Panc1 (cell line): ENCODE data around the gene GAMT. TPM values are rescaled to one million over a fixed set of nuclear protein-coding genes. Genes with fewer than 3 reads are reported as not detected.

Source experiments
- ATAC-seq: fragments of 200-7000 bp; cut with Tn5 transposase; 2 replicates; pipeline ENCODE4 v1.9.1; 2020; ENCODE audit warnings: mild to moderate bottlenecking, moderate library complexity
- Bru-seq: library from RNA; stranded (reverse); fragments of 400-500 nt; gene quantifications from one replicate; lab custom pipeline; 2021; lab: Mats Ljungman, UMichigan
- BruChase-seq, 2 experiments: library from RNA; stranded (reverse); fragments of 400-500 nt; gene quantifications; one replicate each; lab custom pipeline; 2021; lab: Mats Ljungman, UMichigan
- BruUV-seq: library from RNA; stranded (reverse); fragments of 400-500 nt; replicated peaks from 2 replicates; lab custom pipeline; 2021; lab: Mats Ljungman, UMichigan
- CTCF ChIA-PET: fragments of 300-600 bp; sonication (Branson Sonifier 250); formaldehyde crosslinking; loops from one replicate; lab custom pipeline; 2022; ENCODE audit warnings: antibody characterized with exemption; lab: Charles Lee
- POLR2A ChIA-PET: fragments of 300-600 bp; sonication (Branson Sonifier 250); formaldehyde crosslinking; loops from one replicate; lab custom pipeline; 2022; ENCODE audit warnings: antibody characterized with exemption; lab: Charles Lee
- DNase-seq: peaks from one replicate; pipeline ENCODE4 v3.0.0-alpha.2; 2010; ENCODE audit warnings: low read depth, low spot score
- H3K27ac ChIP-seq: 2 replicates; pipeline ENCODE4 v1.5.1; 2011; ENCODE audit warnings: mild to moderate bottlenecking, low read length, inconsistent platforms
- H3K27me3 ChIP-seq: fragments of 200-500 bp; sonication (Bioruptor generic); 2 replicates; pipeline ENCODE4 v1.6.0; 2014; ENCODE audit warnings: low read length, inconsistent platforms; ENCODE audit not compliant: control insufficient read depth, insufficient read depth
- H3K36me3 ChIP-seq: fragments of 200-500 bp; sonication (Bioruptor generic); 2 replicates; pipeline ENCODE4 v1.5.1; 2014; ENCODE audit warnings: inconsistent platforms, mild to moderate bottlenecking, low read length, moderate library complexity; ENCODE audit not compliant: control insufficient read depth, insufficient read depth
- H3K4me1 ChIP-seq: 2 replicates; pipeline ENCODE4 v1.5.1; 2011; ENCODE audit warnings: inconsistent platforms, mild to moderate bottlenecking, low read length, moderate library complexity; ENCODE audit not compliant: control insufficient read depth, insufficient read depth
- H3K4me3 ChIP-seq, 2 experiments: 2 replicates each; pipeline ENCODE4 v1.5.1; 2011 to 2012; ENCODE audit warnings: low read depth in 2 of 2, low read length in 2 of 2, mild to moderate bottlenecking in 2 of 2, inconsistent platforms in 1 of 2, moderate library complexity in 1 of 2
- H3K9me3 ChIP-seq: fragments of 200-500 bp; sonication (Bioruptor generic); 2 replicates; pipeline ENCODE4 v1.5.1; 2014; ENCODE audit warnings: low read depth, mild to moderate bottlenecking, inconsistent platforms, low read length, moderate library complexity; ENCODE audit not compliant: control insufficient read depth, insufficient read depth
- POLR2AphosphoS5 ChIP-seq: IDR thresholded peaks from 2 replicates; pipeline ENCODE4 v1.6.1; 2012; ENCODE audit warnings: mild to moderate bottlenecking, low read depth, low read length, moderate library complexity
- REST ChIP-seq, 2 experiments: IDR thresholded peaks; 2 replicates each; pipeline ENCODE4 v1.6.1; 2011 to 2012; ENCODE audit warnings: low read depth in 2 of 2, control low read depth in 1 of 2, low read length in 1 of 2, mild to moderate bottlenecking in 1 of 2, moderate library complexity in 1 of 2; ENCODE audit not compliant: insufficient read depth in 1 of 2
- SIN3A ChIP-seq: IDR thresholded peaks from 2 replicates; pipeline ENCODE4 v1.6.1; 2012; ENCODE audit warnings: low read depth, mild to moderate bottlenecking, low read length, moderate library complexity, borderline replicate concordance; ENCODE audit not compliant: insufficient read depth
- TCF7L2 ChIP-seq: IDR thresholded peaks from 2 replicates; pipeline ENCODE4 v1.6.1; 2011; ENCODE audit warnings: mild to moderate bottlenecking, low read depth, low read length, inconsistent platforms
- in situ Hi-C: cut with HindIII; loops from 2 replicates; pipeline ENCODE4 v1.10.0; 2016; ENCODE audit warnings: low sequenced_read_pairs, low pct_unique_long_range_greater_than_20kb
- intact Hi-C: fragments of 100-400 bp; cut with micrococcal nuclease; formaldehyde crosslinking; loops from one replicate; pipeline ENCODE4 v1.10.0; 2022; ENCODE audit not compliant: unreplicated experiment
- long read RNA-seq: library from polyadenylated mRNA; unstranded; transcript quantifications from one replicate; pipeline ENCODE4 v2.0.0, GENCODE V29; 2021; ENCODE audit not compliant: unreplicated experiment
- polyA plus RNA-seq: library from polyadenylated mRNA; unstranded; fragments of >200 nt; gene quantifications from one replicate; pipeline ENCODE4 v1.2.1, GENCODE V29; 2012; ENCODE audit warnings: missing spikeins; ENCODE audit not compliant: insufficient read length
- total RNA-seq: library from RNA; stranded (reverse); gene quantifications from one replicate; pipeline ENCODE4 v1.2.1, GENCODE V29; 2021; ENCODE audit not compliant: unreplicated experiment
- TF ChIP-seq, protein P1 (sequence below): fragments of 450-650 bp; IDR thresholded peaks from 2 replicates; pipeline ENCODE4 v1.5.1; 2017; ENCODE audit warnings: mild to moderate bottlenecking

GAMT gene
- total RNA-seq (21.2 TPM), Bru-seq, nascent RNA (percentile 37 among the genes with signal in this experiment), BruChase-seq, experiment 1, labeled RNA remaining after a 2-hour chase (percentile 37 among the genes with signal in this experiment), BruChase-seq, experiment 2, labeled RNA remaining after a 6-hour chase (percentile 43 among the genes with signal in this experiment)
- 52.6 TPM for polyA plus RNA-seq
- long read RNA-seq, transcript GAMT-201 (6 exons, 1,121 nt), result major isoform, 25 of 38 reads
- long read RNA-seq, partial matches to known transcripts, result 8 of 38 reads
- long read RNA-seq, other reads (novel, unspliced or antisense), result 1 of 38 reads

- intact Hi-C loops, result no loop called here
Observed at GRCh38 chr19:1401138-1401888, at the start of gene GAMT. TSS of gene GAMT (minus strand) at chr19:1401542. CDS start at chr19:1401476, 66 bp downstream.

DNA sequence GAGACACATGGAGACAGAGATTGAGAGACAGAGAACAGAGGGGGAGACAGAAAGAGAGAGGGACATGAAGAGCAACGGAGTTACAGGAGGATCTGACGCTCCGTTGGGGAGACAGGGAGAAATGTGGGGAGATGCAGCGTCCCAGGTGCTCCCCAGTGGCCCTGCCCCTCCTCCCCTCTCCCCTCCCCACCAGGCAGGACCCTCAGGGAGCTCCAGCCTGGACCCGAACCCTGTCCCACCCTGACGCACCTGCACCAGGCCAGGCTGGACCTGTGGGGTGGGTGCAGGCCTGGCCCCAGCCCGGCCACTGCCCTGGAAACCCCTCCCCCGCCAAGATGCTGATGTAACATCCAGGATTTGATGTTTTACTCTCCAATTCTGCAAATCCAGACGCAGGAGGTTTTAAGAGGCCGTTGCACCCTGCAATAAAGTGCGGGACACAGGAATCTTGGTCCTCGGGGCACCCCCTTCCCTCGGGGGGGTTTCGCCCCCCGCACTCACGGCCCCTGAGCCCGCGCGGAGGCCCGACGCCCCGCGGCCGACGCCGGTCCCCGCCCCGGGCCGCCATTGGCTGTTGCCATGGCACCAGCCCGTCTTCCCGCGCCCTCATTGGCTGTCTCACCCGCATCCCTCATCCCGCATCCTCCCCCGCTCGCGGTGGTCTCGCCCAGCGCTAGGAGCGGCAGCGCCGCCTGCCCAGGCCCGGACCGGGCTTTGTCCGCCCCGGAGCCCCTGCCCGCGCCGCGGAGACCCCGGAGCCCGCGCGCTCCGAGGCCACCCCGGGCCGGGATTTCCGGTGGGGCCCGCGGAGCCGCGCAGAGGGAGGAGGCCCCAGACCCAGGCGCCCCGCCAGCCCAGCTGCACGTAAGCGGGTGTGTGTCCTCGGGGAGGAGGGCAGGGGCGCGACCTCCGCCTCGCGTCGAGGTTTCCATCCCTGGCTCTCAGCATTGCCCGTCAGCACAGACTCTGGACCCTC lies 48.4 kb upstream of the GAMT start, which contains the start of gene APC2:
Gene APC2, plus strand, starts transcription at position 655 of the 976 bp plus-strand sequence. CDS start 2,881 bp downstream, outside the sequence.
- POLR2A ChIA-PET, result no interaction called here
- H3K27me3 ChIP-seq, result no peaks in the 10 kb centered on the region
- in situ Hi-C loops, result no loop called here

More at GRCh38 chr19:1401138-1401888, at the start of gene GAMT:
- POLR2A ChIA-PET, result no interaction called here
- peak within 1 kb of the TSS; percentile 54 for H3K27ac ChIP-seq
- no peak for DNase-seq
- TF ChIP-seq, protein P1, sequence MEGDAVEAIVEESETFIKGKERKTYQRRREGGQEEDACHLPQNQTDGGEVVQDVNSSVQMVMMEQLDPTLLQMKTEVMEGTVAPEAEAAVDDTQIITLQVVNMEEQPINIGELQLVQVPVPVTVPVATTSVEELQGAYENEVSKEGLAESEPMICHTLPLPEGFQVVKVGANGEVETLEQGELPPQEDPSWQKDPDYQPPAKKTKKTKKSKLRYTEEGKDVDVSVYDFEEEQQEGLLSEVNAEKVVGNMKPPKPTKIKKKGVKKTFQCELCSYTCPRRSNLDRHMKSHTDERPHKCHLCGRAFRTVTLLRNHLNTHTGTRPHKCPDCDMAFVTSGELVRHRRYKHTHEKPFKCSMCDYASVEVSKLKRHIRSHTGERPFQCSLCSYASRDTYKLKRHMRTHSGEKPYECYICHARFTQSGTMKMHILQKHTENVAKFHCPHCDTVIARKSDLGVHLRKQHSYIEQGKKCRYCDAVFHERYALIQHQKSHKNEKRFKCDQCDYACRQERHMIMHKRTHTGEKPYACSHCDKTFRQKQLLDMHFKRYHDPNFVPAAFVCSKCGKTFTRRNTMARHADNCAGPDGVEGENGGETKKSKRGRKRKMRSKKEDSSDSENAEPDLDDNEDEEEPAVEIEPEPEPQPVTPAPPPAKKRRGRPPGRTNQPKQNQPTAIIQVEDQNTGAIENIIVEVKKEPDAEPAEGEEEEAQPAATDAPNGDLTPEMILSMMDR, result peak; percentile 84; the same call in 1 of the 2 replicates
- TF ChIP-seq TCF7L2, result no peak
- CTCF ChIA-PET, result no interaction called here
- H3K27me3 ChIP-seq, result no peaks in the 10 kb centered on the region
- in situ Hi-C loops, result no loop called here
- H3K36me3 ChIP-seq, result peaks cover 6% of the 10 kb centered on the region; the same call in 1 of the 2 replicates
- BruUV-seq, result no TSS peak
- ATAC-seq, result peak; percentile 75
- H3K4me1 ChIP-seq, result peaks cover 13% of the 10 kb centered on the region
- no peaks in the 10 kb centered on the region for H3K9me3 ChIP-seq
- peak within 1 kb of the TSS; percentile 54 to 57 for H3K4me3 ChIP-seq

More for the DNA sequence above, 48.4 kb upstream of the GAMT start, which contains the start of gene APC2:
- TF ChIP-seq POLR2AphosphoS5, result no peak
- no peak for TF ChIP-seq REST (IDR thresholded peaks at IDR 0.05; ENCODE audit: insufficient read depth in 1 of 2, low read depth in 2 of 2, low read length in 1 of 2)
- TF ChIP-seq, protein P1, result no peak
- no peak for TF ChIP-seq TCF7L2
- no peak for TF ChIP-seq SIN3A
- no peaks in the 10 kb centered on the region for H3K9me3 ChIP-seq
- CTCF ChIA-PET, result no interaction called here
- no peaks in the 10 kb centered on the region for H3K36me3 ChIP-seq
- ATAC-seq, result no peak
- intact Hi-C loops, result no loop called here
- H3K4me1 ChIP-seq, result peaks cover 1% of the 10 kb centered on the region; the same call in 1 of the 2 replicates
- no TSS peak for BruUV-seq
- peak within 1 kb of the TSS; percentile 71; the same call in 1 of the 2 replicates for H3K27ac ChIP-seq
- DNase-seq, result no peak
- peak within 1 kb of the TSS in 1 of 2 experiments; percentile 14; a peak in 3 of 4 replicates for H3K4me3 ChIP-seq
